Measurements from ENCODE around the gene IFRD2.
A peak's percentile ranks its signal among the peaks of the same experiment; 100 is the strongest.

IFRD2 gene

DNA sequence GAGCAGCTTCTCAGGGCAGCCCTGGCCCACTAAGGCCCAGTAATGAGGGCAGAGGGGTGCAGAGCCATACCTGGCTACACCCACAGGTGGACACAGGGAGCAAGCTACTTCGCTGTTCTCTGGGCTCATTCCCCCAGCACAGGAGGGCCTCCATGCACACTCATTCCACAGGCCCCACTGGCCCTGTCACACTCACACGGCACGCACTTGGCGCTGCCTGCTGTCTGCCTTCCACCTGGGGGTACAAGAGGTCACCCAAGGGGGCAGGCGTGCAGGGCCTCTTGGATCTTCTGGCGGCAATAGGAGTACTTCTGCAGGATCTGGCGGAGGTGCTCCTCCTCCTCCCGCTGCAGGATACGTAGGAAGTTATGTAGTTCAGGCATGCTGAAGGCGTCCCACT is 38.1 kb upstream of the IFRD2 start:
- no peak for DNase-seq
- TF ChIP-seq GATA1 (IDR thresholded peaks at IDR 0.05; ENCODE audit: low read depth, low read length) (no peak), POLR2A (IDR thresholded peaks at IDR 0.05; ENCODE audit: low read length) (peak; percentile 13)

DNA sequence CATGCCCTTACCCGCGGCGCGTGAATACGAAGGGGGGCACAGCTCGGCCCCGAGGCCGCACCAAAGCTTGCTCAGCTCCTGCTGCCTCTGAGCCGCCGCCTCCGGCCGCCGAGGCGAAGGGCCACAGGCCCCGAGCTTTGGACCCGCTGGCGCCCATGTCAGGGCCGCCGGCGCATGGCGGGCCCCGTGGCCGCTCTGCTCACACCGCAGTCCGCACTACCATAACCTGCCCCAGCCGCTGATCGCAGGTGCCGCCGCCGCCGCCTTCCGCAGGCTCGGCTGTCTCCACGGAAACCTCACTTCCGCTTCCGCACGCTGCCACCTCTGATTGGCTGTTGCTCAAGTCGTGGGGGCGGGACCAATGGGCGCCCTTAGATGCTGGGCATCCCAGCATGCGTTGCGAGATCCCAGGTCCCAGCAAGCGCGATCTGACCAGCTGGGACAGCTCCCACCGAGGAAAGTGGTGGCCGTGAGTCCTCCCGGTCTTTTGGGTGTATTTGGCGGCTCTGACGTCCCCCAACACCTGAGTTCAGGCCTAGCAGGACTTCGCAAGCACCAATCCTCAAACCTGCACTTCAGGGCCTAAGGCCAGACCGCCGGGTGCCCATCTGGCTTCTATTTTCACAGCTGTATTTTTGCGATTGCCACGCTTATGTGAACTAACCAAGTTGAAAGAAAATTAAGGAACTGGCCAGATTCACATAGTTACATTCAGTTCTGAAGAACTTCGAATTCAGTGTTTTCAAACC is 35.9 kb upstream of the IFRD2 start, which contains the start of gene TUSC2:
Gene TUSC2 (minus strand): TSS at position 281 of the 749 bp plus-strand sequence. CDS start 124 bp downstream, at position 157.
- peak; percentile 97 to 99 for DNase-seq
- TF ChIP-seq POLR2A (IDR thresholded peaks at IDR 0.05; ENCODE audit: low read length) (peak; percentile 86), GATA1 (IDR thresholded peaks at IDR 0.05; ENCODE audit: low read depth, low read length) (no peak)

DNA sequence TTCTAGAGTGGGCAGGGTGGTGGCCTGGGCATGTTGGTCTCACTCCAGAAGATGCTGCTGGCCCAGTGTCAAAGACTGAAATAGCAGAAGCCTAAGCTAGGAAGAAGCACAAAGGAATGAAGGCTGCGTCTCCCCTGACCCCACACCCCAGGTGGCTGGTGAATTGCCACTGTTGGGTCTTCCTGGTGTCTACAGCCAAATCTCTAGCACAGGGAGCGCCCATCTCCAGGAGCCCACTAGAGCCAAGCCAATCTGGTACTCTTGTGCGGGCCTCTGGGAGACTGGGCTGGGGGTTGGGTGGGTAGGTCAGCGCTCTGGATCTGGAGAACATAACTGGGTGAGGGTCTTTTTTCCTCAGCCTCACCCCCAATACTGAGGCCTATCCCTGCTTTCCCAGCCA is 34.9 kb upstream of the IFRD2 start:
- DNase-seq = no peak
- TF ChIP-seq GATA1 (IDR thresholded peaks at IDR 0.05; ENCODE audit: low read depth, low read length) (no peak), POLR2A (IDR thresholded peaks at IDR 0.05; ENCODE audit: low read length) (no peak)

DNA sequence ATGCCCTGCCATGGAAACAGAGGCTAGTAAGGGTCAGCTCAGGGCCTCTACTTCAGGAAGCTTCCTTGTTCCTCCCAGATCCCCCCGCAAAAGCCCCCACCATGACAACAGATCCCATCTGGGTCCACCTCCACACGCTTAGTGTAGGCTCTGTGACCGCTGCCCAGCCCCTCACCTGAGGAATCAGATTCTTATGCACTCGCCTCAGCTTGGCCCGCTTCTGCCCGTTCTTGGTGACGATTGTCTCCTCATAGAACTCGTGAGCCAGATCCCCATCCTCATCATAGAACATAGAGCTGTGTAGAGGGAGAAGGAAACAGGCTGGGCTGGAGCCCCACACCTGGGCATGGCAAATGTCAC is 33.9 kb upstream of the IFRD2 start:
- TF ChIP-seq GATA1 (IDR thresholded peaks at IDR 0.05; ENCODE audit: low read depth, low read length) (no peak), POLR2A (IDR thresholded peaks at IDR 0.05; ENCODE audit: low read length) (no peak)
- DNase-seq = no peak

DNA sequence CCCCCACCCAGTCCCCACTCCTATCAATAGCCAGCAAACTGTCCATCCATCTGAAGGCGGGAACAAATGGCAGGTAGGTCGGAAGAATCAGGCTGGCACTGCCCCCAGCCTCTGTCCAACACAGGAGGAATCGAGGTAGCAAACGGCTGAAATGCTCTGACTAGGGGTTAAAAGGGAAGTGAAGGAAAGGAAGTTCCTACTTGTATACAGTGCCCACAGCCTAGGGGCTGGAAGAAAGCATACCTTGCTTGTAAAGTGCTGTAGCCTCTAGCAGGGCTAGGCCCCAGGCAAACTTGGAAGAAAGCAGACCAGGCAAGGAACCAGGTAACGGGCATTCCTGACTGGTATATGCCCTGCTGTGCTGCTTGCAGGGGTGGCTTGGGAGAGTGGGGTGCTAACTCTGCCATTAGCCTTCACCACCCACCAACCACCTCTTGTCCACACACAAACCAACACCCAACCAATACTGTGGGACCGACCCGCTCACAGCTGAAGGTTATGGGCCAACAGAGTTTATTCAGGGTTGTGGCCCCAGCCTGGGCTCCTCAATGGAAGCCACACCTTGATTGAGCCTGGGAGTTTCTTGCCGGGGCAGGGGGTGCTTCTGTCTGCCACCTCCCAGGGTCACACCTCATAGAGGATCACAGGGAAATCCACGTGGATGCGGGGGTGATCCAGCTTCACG is 33.4 kb upstream of the IFRD2 start:
- no peak for TF ChIP-seq POLR2A (IDR thresholded peaks at IDR 0.05; ENCODE audit: low read length)
- no peak for TF ChIP-seq GATA1 (IDR thresholded peaks at IDR 0.05; ENCODE audit: low read depth, low read length)
- DNase-seq = no peak

DNA sequence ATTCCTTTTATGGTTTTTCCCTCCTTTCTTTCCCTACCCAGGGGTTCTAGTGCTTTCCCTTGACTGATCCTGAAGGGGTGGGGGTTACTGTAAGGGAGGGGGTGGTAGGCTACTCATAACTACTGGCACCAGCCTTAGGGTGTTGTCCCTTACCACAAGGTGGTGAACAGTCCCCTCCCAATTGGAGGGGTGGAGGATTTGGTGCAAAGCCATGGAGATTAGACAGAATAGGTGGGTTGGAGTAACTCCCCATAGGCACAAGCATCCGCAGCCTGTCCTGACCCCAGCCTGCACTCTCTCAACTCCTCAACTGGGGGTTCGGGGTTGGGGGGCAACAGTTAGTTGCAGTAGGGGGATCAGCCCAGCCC is 32.9 kb upstream of the IFRD2 start:
- TF ChIP-seq POLR2A (IDR thresholded peaks at IDR 0.05; ENCODE audit: low read length) (no peak), GATA1 (IDR thresholded peaks at IDR 0.05; ENCODE audit: low read depth, low read length) (no peak)
- peak in 1 of 2 experiments; percentile 37 for DNase-seq

DNA sequence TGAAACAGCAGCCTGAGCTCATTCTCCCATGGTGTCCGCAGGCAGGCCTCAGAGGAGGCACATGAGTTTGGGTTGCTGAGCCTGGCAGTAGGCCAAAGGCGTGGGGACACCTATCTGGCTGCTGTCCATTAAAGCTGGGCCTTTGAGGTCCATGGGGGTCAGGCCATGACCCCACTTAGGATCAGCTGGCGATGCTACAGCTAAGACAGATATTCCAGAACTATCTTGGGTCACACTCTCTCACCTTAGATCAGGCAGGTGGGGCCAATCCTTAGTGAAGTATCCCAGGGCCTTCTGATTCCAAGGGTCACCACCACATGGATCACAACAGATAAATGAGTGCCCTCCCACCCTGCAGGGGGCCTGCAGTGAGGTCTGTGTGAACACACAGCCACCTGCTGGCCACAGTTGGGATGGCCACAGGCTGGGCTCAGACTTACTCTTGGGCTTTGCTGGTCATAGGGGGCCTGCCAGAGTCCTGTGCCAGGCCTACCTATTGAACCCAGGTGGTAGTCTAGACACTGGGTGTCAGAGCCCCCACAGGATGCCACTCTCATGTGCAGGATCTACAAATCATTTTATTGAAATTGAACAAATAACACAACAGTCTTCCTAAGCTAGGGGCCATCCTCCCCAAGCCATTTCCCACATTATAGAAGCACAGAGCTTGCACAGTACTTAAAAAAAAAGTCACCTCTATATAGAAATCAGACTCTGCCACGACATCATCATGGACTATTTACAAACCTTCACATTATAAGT is 32.3 kb upstream of the IFRD2 start:
- TF ChIP-seq POLR2A (IDR thresholded peaks at IDR 0.05; ENCODE audit: low read length) (no peak), GATA1 (IDR thresholded peaks at IDR 0.05; ENCODE audit: low read depth, low read length) (no peak)
- DNase-seq = peak; percentile 78 to 82

DNA sequence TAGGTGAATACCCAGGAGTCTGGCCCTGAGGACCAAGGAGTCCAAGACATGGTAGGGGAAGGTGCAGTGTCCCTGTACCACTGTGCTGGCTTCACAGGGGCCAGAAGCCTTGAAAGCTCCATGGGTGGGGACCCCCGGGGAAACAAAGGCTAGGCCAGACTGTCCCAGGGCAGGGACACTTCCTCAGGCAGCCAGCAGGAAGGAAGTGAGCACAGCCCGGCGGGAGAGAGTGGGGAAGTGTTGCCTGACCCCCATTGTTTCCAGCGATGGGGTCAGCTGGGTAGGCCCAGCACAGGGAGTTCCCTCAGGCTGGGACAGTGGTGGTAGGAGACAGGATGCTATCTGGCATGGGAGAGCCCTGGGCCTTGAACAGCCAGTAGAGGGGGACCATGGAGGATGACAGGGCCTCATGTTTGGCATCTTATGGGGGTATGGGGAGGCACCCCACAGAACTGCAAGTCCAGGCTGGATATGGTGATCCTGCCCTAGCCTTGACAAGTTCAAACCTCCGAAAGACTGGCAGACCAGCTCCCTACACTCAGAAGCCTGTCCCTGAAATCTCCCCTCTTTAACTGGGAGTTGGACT is 31.5 kb upstream of the IFRD2 start:
- TF ChIP-seq GATA1 (IDR thresholded peaks at IDR 0.05; ENCODE audit: low read depth, low read length) (no peak), POLR2A (IDR thresholded peaks at IDR 0.05; ENCODE audit: low read length) (no peak)
- no peak for DNase-seq

DNA sequence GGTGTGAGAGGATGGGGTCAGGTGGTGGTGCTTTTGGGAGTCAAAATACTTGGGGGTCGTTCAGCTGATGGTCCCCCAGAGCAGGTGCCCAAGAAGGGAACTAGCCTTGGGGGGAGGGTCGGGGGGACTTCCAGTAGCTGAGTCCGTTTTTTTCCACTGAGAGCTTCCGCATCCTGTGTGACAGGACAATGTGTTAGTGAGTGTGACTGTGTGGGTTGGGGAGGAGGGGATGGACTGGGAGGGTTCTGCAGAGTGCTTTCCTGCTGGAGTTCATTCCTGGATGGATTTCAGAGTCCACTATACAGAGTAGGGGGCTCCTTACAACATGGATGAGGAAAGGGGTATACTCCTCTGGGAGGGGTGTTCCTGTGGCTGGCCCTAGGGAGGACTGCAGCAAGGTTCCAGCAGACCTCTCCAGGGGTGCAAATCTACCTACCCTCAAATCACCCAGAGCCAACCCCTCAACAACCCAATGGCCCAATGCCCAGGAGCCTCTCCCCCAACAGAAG is 30.9 kb upstream of the IFRD2 start:
- DNase-seq = no peak

DNA sequence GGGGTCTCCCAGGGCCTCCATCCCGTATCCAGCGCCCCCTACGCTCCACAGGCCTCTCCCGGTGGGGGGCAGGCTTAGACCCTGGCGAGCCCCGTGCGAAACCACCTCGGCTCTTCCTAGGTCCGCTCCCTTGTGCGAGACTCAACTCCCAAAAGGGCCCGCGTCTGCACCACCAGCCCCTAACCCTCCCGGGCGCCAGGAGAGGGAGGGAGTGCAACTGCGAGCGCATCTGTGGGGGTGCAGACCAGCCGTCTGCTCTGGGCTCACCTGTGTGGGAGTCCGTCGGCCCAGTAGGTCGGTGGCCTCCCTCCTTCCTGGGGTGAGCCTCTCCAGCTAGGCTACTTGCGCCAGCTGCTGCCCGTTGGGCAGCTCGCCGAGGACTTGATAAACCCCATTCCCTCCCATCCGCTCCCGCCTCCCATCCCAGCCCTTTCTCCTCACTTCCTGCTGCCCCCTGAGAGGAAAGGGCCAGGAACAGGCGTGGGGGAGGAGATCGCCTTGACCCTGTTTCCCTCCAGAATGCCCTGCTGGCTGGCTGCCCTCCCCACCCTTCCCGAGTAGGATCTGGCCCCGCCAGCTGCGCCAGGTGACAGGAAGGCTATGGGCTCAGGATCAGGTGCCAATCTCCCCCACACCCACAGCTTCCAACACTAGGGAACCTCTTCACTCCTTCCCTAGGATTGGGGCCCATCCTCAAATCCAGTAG is 30.3 kb upstream of the IFRD2 start, which contains the start of gene HYAL2:
Gene HYAL2 (minus strand): TSS at position 360 of the 706 bp plus-strand sequence. CDS start 2,256 bp downstream, outside the sequence.
- no peak for TF ChIP-seq POLR2A (IDR thresholded peaks at IDR 0.05; ENCODE audit: low read length)
- TF ChIP-seq GATA1 (IDR thresholded peaks at IDR 0.05; ENCODE audit: low read depth, low read length) = no peak
- DNase-seq = no peak

More for the DNA sequence above, 30.9 kb upstream of the IFRD2 start:
- TF ChIP-seq POLR2A (IDR thresholded peaks at IDR 0.05; ENCODE audit: low read length) (no peak), GATA1 (IDR thresholded peaks at IDR 0.05; ENCODE audit: low read depth, low read length) (no peak)

DNA sequence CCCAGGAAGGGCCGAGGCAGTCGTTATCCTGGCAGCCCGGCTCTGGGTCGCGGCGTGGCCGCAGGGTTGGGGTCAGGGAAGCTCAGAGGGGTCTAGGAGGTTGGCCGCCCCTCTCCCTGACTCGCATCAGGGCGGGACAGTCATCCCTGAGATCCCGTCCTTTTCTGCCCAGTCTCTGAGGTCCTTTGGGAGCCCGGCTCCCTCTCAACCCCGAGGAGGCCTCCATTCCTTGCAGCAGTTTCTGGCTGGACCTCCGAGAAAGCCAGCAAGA is 29.8 kb upstream of the IFRD2 start:
- DNase-seq = no peak
- TF ChIP-seq POLR2A (IDR thresholded peaks at IDR 0.05; ENCODE audit: low read length) = no peak
- TF ChIP-seq GATA1 (IDR thresholded peaks at IDR 0.05; ENCODE audit: low read depth, low read length) = no peak

DNA sequence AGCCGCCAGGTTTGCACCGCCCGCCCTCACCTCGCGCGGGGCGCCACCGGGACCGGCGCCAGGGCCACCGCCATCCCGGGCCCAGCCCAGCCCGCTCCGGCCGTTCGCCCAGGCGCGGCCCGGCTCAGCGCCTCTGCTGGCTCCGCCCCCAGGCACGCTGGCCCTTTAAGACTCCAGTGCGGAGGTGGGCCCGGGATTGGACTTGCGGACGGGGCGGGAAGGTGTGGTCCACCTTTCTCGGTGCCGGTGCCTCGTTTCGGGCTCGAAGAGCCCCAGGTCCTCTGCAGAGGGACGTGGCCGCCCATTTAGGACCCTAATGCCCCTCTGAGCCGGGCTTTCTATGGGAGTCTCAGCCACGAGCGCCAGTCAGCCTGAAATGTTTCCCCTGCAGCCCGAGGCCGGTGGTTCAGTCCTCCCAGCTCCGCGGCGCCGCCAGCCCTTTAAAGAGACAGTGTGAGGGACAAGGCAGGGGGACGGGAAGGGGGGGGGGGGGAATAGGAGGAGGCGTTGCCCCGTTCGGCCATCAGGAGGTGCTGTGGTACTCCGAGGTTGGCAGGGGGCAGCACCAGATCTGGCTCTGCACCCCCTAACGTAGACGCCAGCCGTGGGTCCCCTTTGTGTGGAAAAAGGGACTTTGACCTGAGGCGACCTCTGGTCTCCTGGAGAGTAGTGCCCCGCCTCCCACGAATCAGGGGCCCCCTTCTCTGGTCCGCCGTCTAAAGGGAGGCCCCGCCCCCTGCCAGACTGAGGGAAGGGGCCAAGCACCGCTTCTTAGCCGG is 29.3 kb upstream of the IFRD2 start:
- peak; percentile 90 to 93 for DNase-seq
- TF ChIP-seq GATA1 (IDR thresholded peaks at IDR 0.05; ENCODE audit: low read depth, low read length) = no peak
- TF ChIP-seq POLR2A (IDR thresholded peaks at IDR 0.05; ENCODE audit: low read length) = peak; percentile 54
